ENCODE measurements around the gene SLC41A3.
"Not testable (repeated sequence)": the region's sequence is repeated elsewhere in the genome, so short reads cannot be mapped to it uniquely, and the experiment has no call there.

SLC41A3 gene

DNA sequence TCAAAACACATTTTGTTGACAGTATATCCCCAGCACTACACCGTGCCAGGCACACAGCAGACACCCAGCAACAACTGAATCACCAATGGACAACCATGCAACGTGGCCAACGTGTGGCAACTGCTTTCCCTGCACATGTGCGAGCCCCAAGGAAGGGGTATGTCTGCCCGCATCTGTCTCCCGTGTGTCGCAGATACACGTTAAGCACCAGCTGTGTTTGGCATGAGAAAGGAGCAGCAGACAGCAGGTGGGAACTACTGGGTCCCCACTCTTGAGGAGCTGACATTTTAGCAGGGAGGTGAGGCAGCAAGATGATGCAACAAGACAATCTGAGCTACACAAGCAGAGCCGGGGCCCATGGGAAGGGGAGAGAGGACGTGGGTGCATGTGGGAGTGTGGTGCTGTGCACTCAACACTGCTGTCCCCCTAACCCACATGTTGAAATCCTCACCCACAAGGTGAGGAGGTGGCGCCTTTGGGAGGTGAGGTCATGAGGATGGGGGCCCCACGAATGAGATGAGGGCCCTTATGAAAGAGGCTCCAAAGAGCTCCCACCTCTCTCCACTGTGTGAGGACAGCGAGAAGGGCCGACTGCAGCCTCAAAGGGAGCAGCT lies 58.7 kb downstream of the SLC41A3 start:
- no peak for DNase-seq

GRCh38 chr3:126024049-126024854 lies 59.7 kb downstream of the SLC41A3 start:
- DNase-seq, result no peak

DNA sequence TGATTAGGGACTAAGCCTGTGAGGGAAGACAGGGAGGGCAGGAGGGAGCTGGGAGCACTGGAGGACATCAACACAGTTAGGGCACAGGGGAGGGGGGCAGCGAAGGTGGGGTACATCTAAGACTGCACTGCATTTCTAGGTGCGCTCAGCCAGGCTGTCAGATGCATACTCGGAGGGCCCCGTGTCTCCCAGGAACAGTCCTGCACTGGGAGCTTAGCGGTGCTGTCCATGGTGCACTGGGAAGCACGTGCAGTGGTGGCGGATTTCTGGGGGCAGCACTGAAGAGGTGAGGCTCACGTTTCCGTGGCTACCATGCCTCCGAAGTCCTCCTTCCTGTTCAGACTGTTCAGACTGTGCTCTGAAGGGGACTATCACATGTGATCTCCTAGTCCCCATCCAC lies 60.5 kb downstream of the SLC41A3 start:
- DNase-seq, result no peak

DNA sequence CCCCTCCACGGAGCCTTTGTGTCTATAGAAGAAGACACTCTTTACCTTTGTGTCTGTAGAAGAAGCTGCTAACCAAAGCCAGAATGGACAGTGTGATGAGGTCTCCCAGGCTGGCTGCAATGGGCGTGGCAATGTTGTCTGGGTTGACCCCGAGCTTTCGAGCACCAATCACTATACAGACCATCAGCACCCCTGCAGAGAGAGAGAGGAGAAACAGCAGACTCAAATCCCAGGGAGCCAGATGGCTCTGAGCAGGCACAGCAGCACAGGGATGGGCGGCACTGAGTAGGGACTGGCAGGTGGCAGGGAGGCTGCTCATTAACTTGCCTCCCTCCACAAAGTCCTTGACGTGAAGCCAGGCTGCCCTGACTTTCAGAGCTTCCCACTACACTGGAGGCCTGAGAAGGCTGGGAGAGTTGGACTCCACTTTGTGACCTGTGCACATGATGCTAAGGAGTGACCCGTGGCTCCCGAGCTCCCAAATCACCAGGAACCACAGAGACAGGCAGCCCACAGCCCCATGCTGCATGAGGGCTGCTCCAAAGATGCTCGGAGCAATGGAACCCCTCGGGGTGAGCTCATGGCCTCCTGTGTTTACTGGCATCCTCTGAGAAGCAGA lies 61.1 kb downstream of the SLC41A3 start:
- no peak for DNase-seq

DNA sequence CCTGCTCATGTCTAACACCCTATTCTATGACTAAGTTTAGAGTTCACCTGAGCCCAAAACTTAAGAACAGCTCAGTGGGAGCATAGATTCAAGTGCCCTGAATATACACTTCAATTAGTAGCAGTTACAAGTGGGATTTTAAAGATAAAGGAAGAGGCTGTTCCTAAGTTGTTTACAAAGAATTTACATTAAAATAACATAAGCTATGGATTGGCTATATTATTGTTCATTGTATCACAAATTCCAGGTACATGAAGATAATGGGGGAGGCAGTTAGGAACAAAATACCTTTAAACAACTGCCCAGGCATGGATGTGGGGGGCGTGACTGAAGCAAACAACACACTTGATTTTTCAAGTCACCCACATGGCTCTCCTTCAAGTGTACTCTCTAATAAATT lies 62.2 kb downstream of the SLC41A3 start:
- DNase-seq, result no peak

DNA sequence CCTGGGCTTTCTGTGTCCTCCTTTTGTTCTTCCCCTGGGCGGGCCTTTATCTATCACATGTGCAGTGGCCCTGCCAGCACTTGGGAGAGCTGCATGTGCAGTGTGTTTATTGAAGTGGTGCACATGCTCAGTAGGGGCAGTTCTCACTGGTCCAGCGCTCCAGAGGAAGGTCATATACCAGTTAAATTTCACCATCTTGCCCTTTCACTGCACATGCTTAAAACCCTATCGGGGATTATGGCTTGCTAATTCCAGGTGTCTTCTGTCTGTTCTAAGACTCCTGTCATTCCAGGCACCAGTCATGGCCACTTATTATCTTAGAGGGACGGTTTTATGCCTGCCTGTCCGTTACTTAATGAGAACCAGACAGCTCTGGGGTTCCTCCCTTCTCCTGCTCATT lies 62.7 kb downstream of the SLC41A3 start:
- no peak for DNase-seq

- no peak for DNase-seq
Measured at GRCh38 chr3:126019683-126020082, 64.2 kb downstream of the SLC41A3 start.

GRCh38 chr3:126018995-126019394 lies 64.9 kb downstream of the SLC41A3 start:
- DNase-seq, result no peak

- no peak for DNase-seq
Measured at GRCh38 chr3:126018545-126018944, 65.4 kb downstream of the SLC41A3 start.

DNA sequence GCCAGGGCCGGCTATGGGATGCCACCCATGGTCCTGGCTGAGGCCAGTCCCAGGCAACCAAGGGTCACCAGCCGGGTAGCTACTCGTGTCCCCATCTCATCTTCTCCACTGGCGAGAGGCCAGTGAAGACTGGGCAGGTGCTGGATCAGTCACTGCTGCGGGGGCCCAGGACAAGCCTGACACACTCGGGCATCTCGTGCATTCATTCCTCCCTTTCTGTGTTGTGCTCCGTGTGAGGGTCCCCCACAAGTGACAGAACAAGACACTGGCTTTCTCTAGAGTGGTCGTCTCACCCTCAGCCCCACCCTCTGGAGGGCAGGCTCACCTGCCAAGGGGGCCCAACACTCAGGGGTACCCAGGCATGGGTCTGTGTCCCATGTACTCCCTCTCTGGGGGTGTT lies 66.6 kb downstream of the SLC41A3 start:
- no peak for DNase-seq

- DNase-seq, result no peak
Measured at GRCh38 chr3:126016616-126017015, 67.3 kb downstream of the SLC41A3 start.

DNA sequence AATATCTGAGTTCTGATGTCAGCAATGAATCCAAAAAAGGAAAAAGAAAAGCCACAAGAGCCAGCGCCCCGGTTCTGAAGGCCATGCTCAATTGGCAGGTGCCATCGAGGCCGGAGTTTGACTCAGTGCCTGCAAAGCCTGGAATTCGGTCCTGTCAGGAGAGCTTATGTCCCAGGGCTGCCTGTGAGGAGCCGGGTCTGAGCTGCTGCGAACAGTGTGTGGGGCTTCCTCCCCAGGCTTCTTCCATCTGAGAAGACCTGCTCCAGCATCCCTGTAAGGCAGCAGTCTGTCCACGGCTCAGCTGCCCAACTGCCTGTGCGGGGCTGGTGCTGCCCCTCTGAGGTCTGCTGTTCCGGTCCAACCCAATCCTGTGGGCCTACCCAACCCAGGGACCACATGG lies 68.8 kb downstream of the SLC41A3 start:
- DNase-seq, result no peak

DNA sequence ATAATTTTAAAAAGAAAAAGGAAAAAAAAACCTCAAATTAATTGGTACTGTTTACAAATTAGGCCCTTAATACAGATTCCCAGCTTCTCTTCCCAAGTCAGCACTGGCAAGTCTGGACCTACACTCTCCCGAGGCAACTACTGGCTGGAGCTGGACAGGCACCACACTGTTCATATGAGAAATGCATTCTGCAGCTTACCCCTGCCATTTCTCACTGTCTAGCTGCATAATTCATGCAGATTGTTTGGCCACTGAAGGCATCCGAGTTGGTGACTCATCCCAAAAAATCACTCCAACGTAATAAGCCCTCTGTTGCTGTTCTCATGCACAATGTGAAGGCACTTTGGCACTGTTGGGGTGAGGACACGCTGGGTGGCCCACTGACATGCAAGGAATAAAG lies 69.7 kb downstream of the SLC41A3 start:
- DNase-seq, result no peak

DNA sequence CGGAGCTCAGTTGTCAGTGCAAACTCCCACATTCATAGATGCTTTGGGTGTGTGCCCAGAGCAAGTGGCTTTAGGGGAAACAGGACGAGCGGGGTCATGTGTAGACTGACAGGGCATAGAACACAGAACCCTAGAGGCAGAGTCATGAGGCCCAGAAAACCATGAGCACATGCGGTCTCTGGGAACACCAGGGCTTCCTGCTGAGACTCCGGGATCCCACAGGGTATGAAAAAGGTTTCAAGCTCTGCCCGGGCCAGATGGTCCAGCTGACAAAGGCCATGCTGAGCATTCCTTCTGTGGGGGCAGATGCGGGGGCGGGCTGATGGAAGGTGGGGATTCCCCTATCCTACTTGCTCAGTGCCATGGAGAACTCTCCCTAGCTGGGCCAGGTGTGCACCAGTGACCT lies 70.2 kb downstream of the SLC41A3 start:
- no peak for DNase-seq

- DNase-seq, result no peak
Measured at GRCh38 chr3:126009181-126009580, 74.7 kb downstream of the SLC41A3 start.

DNA sequence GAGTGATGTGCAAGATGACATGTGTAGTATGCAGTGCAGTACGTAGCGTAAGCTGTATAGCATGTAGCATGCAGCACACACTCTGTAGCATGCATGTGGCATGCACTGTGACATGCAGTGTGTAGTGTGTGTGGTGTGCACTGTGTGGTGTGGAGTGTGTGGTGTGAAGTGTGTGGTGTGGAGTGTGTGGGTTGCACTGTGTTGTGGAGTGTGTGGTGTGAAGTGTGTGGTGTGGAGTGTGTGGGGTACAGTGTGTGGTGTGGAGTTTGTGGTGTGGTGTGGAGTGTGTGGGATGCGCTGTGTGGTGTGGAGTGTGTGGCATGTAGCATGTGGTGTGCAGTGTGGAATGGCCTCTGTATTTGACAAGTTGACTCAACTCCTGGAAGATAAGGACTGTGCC lies 75.7 kb downstream of the SLC41A3 start:
- DNase-seq, result no peak

DNA sequence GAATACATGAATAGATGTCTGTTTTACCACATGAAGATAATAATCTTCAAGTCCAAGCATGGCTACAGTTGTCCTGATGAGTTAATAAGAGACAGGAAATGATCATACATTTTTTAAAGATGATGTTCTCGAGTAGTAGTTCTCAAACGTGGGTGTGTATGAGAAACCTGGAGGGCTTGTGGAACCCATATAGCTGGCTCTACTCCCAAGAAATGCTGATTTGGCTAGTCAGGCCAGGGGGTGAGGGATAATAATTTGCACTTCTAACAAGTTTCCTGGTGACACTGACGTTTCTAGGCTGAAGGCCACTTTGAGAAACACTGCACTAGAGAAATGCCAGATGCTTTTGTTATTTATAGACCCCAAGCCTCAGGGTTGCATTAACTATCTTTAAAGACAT lies 78.0 kb downstream of the SLC41A3 start:
- no peak for DNase-seq

DNA sequence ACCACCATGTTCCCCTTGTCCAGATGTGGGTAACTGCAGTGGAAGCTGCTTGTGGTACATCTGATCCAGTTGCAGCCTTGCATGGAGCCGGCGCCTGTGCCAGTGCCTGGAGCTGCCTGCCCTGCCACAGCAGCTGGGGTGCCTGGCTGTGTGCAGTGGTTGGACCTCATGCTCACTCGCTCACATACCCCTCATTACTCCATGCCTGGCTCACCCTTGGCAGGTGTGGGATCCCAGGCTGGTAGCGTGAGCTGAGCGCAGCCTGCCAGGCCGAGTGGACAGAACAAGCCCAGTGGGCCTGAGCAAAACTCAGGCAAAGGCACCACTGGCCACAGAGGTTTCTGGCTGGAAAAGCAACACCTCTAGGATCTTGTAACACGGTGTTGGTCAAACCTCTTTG lies 79.2 kb downstream of the SLC41A3 start:
- DNase-seq, result no peak

- no peak for DNase-seq
Measured at GRCh38 chr3:126004217-126004616, 79.7 kb downstream of the SLC41A3 start.

DNA sequence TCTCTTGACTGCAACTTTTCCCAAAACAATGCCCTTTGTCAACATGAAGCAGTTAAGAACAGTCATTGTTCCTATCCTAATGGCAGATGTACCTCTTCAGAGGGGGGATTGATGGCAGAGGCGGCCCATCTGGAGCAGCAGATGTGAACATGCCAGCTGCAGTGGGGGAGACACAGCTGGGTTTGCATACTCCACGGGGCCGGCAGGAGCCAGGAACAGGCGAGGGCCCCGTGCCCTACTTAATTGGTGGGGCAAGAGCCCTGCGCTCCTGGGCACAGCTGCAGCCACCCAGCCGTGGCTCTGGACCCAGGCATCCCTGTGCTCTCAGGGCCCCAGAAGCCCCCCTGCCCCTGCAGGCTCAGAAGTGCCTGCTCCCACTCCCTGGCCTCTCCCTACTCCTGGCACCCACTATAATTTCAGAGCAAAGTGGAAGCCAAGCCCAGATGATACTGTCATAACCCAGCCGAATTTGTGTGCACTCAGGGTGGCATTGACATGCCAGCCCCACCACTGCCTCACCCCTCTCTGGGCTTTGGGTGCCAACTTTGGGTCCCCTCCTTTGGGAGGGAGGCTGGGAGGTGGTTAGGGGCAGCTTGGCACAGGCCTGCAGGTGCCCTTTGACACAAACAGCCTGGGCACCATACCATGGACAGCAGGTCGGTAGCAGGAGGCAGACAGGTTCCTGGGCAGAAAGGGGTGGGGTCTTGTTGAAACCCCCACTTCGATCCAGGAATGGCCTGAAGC lies 80.3 kb downstream of the SLC41A3 start:
- DNase-seq, result no peak

DNA sequence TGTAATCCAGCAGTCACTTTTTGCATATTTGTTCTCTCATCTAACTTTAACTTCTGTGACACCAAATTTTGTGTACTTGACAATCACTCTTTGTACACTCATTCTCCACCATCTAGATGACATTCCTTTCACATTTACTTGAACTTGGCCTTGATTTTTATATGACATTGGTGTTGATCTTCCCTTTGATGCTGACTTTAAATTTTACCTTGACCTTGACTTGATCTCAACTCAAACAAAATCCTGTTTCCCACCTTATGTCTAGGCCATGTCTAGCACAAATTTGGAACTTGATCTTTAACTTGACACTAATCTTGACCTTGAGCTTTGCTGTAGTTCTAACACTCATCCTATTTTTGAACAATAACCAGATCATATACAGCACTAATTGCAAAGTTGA lies 81.7 kb downstream of the SLC41A3 start:
- DNase-seq, result no peak

GRCh38 chr3:125996751-125997150 lies 87.2 kb downstream of the SLC41A3 start:
- not testable (repeated sequence) for DNase-seq

- peak; percentile 73 for DNase-seq
Measured at GRCh38 chr3:125990253-125990970, 93.5 kb downstream of the SLC41A3 start.
